Measurements from ENCODE around the gene FERMT2.

DNA sequence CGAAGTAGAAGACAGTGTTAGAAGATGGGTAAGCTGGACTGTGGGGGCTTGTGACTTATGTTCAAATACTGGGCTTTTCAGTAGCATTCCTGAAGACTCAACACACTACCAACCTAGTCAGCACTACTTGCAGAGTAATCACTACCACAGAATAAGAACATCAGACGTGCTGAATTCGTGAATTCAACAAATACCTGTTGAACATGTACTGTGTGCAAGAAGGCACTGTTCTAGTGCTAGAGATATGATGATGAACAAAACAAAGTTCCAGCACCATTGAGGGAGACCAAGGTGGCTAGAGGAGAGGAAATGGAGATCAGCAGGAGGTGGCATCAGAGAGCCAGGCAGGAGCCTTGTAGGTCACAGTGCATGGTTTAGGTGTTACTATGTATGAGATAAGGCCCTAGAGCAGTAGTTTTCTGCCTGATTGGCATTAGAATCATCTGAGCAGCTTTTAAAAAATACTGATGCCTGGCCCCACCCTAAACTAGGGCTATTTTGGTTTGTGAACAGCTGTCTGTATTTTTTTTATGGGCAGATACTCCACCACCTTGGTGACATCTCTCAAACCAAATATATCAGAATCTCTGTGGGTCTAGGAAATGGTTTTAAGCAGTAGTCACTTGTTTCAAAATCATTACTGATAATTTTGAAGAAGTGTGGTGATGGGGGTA, 26.8 kb downstream of the FERMT2 start:
- TF ChIP-seq CTCF (IDR thresholded peaks at IDR 0.05) (peak in 1 of 5 experiments; percentile 6), POLR2A (IDR thresholded peaks at IDR 0.05) (no peak), POLR2AphosphoS5 (IDR thresholded peaks at IDR 0.05) (no peak)

Data from transverse colon (tissue), 4 donors.